Trophoblast cell (in vitro differentiated cells and primary cell): ENCODE data around the gene CIAO1.

Experiments
- DNase-seq, 2 donors: peaks; one replicate each; pipeline ENCODE4 v3.0.0-alpha.2; 2016
- H2AFZ ChIP-seq: 2 replicates; pipeline ENCODE4 v1.6.1; 2013; ENCODE audit warnings: low read length, moderate library complexity, mild to moderate bottlenecking; ENCODE audit not compliant: insufficient read depth, poor library complexity
- H2AK5ac ChIP-seq: 2 replicates; pipeline ENCODE4 v1.6.1; 2013; ENCODE audit warnings: mild to moderate bottlenecking, low read length
- H2BK120ac ChIP-seq: 2 replicates; pipeline ENCODE4 v1.6.1; 2013; ENCODE audit warnings: low read length, mild to moderate bottlenecking, moderate library complexity; ENCODE audit not compliant: insufficient read depth, poor library complexity
- H2BK12ac ChIP-seq: 2 replicates; pipeline ENCODE4 v1.6.1; 2013; ENCODE audit warnings: mild to moderate bottlenecking, low read length, moderate library complexity
- H2BK5ac ChIP-seq: 2 replicates; pipeline ENCODE4 v1.6.1; 2013; ENCODE audit warnings: low read length, low read depth, moderate library complexity, mild to moderate bottlenecking; ENCODE audit not compliant: poor library complexity
- H3K14ac ChIP-seq: 2 replicates; pipeline ENCODE4 v1.6.1; 2013; ENCODE audit warnings: mild to moderate bottlenecking, low read length
- H3K18ac ChIP-seq: 2 replicates; pipeline ENCODE4 v1.6.1; 2013; ENCODE audit warnings: mild to moderate bottlenecking, low read length
- H3K23ac ChIP-seq: 2 replicates; pipeline ENCODE4 v1.6.1; 2013; ENCODE audit warnings: low read length
- H3K27ac ChIP-seq: 2 replicates; pipeline ENCODE4 v1.5.1; 2013; ENCODE audit warnings: low read depth, mild to moderate bottlenecking, inconsistent platforms, low read length, moderate library complexity
- H3K27me3 ChIP-seq: 2 replicates; pipeline ENCODE4 v1.6.1; 2013; ENCODE audit warnings: inconsistent platforms, mild to moderate bottlenecking, low read length, moderate library complexity; ENCODE audit not compliant: insufficient read depth
- H3K36me3 ChIP-seq, 2 experiments: 1 replicate in 1 of 2; 2 replicates in 1 of 2; pipeline ENCODE4 v1.6.1; 2013; ENCODE audit warnings: low read length in 2 of 2, mild to moderate bottlenecking in 2 of 2, moderate library complexity in 1 of 2; ENCODE audit not compliant: insufficient read depth in 2 of 2, control insufficient read depth in 1 of 2
- H3K4ac ChIP-seq: 2 replicates; pipeline ENCODE4 v1.6.1; 2013; ENCODE audit warnings: low read depth, mild to moderate bottlenecking, low read length, moderate library complexity
- H3K4me1 ChIP-seq, 2 experiments: 1 replicate in 1 of 2; 2 replicates in 1 of 2; pipeline ENCODE4 v1.6.1; 2013; ENCODE audit warnings: low read length in 2 of 2, mild to moderate bottlenecking in 2 of 2, moderate library complexity in 1 of 2; ENCODE audit not compliant: insufficient read depth in 2 of 2, control insufficient read depth in 1 of 2
- H3K4me2 ChIP-seq: 2 replicates; pipeline ENCODE4 v1.6.1; 2013; ENCODE audit warnings: inconsistent platforms, mild to moderate bottlenecking, low read length, moderate library complexity
- H3K4me3 ChIP-seq: 2 replicates; pipeline ENCODE4 v1.5.1; 2013; ENCODE audit warnings: mild to moderate bottlenecking, low read depth, low read length, inconsistent platforms
- H3K79me1 ChIP-seq: one replicate; pipeline ENCODE4 v1.6.1; 2013; ENCODE audit warnings: low read length
- H3K79me2 ChIP-seq: 2 replicates; pipeline ENCODE4 v1.6.1; 2013; ENCODE audit warnings: low read length, mild to moderate bottlenecking; ENCODE audit not compliant: control insufficient read depth, insufficient read depth, poor library complexity
- H3K9ac ChIP-seq: 2 replicates; pipeline ENCODE4 v1.6.1; 2013; ENCODE audit warnings: mild to moderate bottlenecking, low read length
- H3K9me3 ChIP-seq: 2 replicates; pipeline ENCODE4 v1.6.1; 2013; ENCODE audit warnings: low read depth, mild to moderate bottlenecking, control low read depth, inconsistent platforms, low read length; ENCODE audit not compliant: insufficient read depth
- H4K12ac ChIP-seq: 2 replicates; pipeline ENCODE4 v1.6.1; 2013; ENCODE audit warnings: low read depth, mild to moderate bottlenecking, low read length, moderate library complexity
- H4K8ac ChIP-seq: 2 replicates; pipeline ENCODE4 v1.6.1; 2013; ENCODE audit warnings: low read depth, mild to moderate bottlenecking, low read length, moderate library complexity
- H4K91ac ChIP-seq: one replicate; pipeline ENCODE4 v1.6.1; 2013; ENCODE audit warnings: low read depth, mild to moderate bottlenecking, low read length, moderate library complexity
- WGBS: extraction: QIAGEN DNeasy Blood & Tissue Kit; methylation state at CpG from one replicate; pipeline ENCODE4 v1.1.7; 2013; ENCODE audit warnings: missing lambda C conversion rate; ENCODE audit not compliant: insufficient read length, insufficient coverage; ENCODE audit errors: extremely low coverage; 5-methylcytosine and 5-hydroxymethylcytosine counted together

Gene CIAO1

GRCh38 chr2:96236882-96237281 lies 29.1 kb upstream of the CIAO1 start:
- Histone ChIP-seq H3K4me2 (no peak overlapping the region), H4K12ac (no peak overlapping the region), H3K18ac (no peak overlapping the region), H3K9me3 (no peaks in the 10 kb centered on the region), H3K79me1 (no peaks in the 10 kb centered on the region), H2AK5ac (no peak overlapping the region), H2BK120ac (no peak overlapping the region), H4K8ac (no peak overlapping the region), H3K27me3 (no peaks in the 10 kb centered on the region), H4K91ac (no peak overlapping the region), H2AFZ (no peak overlapping the region), H2BK12ac (no peak overlapping the region), H3K27ac (no peak overlapping the region), H3K4me3 (no peak overlapping the region), H3K14ac (no peak overlapping the region), H3K4me1 (no peaks in the 10 kb centered on the region), H3K36me3 (no peaks in the 10 kb centered on the region), H3K79me2 (no peaks in the 10 kb centered on the region), H3K23ac (no peak overlapping the region), H3K4ac (no peak overlapping the region), H3K9ac (no peak overlapping the region), H2BK5ac (no peak overlapping the region)
- DNase-seq, result no peak
- no CpG with 5 or more reads among the region's 1 CpG for WGBS

- Histone ChIP-seq H3K79me2 (no peaks in the 10 kb centered on the region), H3K4me3 (no peak overlapping the region), H3K9me3 (no peaks in the 10 kb centered on the region), H3K23ac (no peak overlapping the region), H3K4me1 (no peaks in the 10 kb centered on the region), H2AFZ (no peak overlapping the region), H2BK5ac (no peak overlapping the region), H3K79me1 (no peaks in the 10 kb centered on the region), H3K9ac (peak overlapping the region; percentile 57), H3K4ac (no peak overlapping the region), H3K14ac (no peak overlapping the region), H3K27ac (no peak overlapping the region), H3K18ac (no peak overlapping the region), H2AK5ac (no peak overlapping the region), H3K4me2 (no peak overlapping the region), H3K27me3 (no peaks in the 10 kb centered on the region), H2BK12ac (no peak overlapping the region), H4K91ac (no peak overlapping the region), H4K12ac (no peak overlapping the region), H3K36me3 (no peaks in the 10 kb centered on the region), H4K8ac (no peak overlapping the region), H2BK120ac (no peak overlapping the region)
- DNase-seq, result no peak
- WGBS, result no CpG with 5 or more reads among the region's 3 CpGs
Observed at GRCh38 chr2:96238266-96238665, 27.8 kb upstream of the CIAO1 start.

- no peak overlapping the region for H4K12ac ChIP-seq
- no peak overlapping the region for H2BK5ac ChIP-seq
- no peak for DNase-seq
- no peak overlapping the region for H3K18ac ChIP-seq
- H3K36me3 ChIP-seq, result no peaks in the 10 kb centered on the region
- no peaks in the 10 kb centered on the region for H3K79me2 ChIP-seq
- H2BK120ac ChIP-seq, result no peak overlapping the region
- no peak overlapping the region for H2AK5ac ChIP-seq
- H3K14ac ChIP-seq, result no peak overlapping the region
- H3K23ac ChIP-seq, result no peak overlapping the region
- no CpG with 5 or more reads among the region's 3 CpGs for WGBS
- H2BK12ac ChIP-seq, result no peak overlapping the region
- H3K4ac ChIP-seq, result no peak overlapping the region
- no peak overlapping the region for H3K9ac ChIP-seq
- H3K4me1 ChIP-seq, result no peaks in the 10 kb centered on the region
- no peaks in the 10 kb centered on the region for H3K27me3 ChIP-seq
- no peaks in the 10 kb centered on the region for H3K9me3 ChIP-seq
- no peak overlapping the region for H3K4me2 ChIP-seq
- H4K91ac ChIP-seq, result no peak overlapping the region
- no peaks in the 10 kb centered on the region for H3K79me1 ChIP-seq
- no peak overlapping the region for H4K8ac ChIP-seq
- no peak overlapping the region for H3K4me3 ChIP-seq
- H3K27ac ChIP-seq, result no peak overlapping the region
- no peak overlapping the region for H2AFZ ChIP-seq
Observed at GRCh38 chr2:96239091-96239490, 26.9 kb upstream of the CIAO1 start.

- no peak overlapping the region for H3K14ac ChIP-seq
- WGBS, result no CpG with 5 or more reads among the region's 9 CpGs
- no peak overlapping the region for H4K8ac ChIP-seq
- H3K9me3 ChIP-seq, result no peaks in the 10 kb centered on the region
- no peak overlapping the region for H3K4me2 ChIP-seq
- H3K18ac ChIP-seq, result no peak overlapping the region
- H2BK5ac ChIP-seq, result no peak overlapping the region
- no peak overlapping the region for H2BK12ac ChIP-seq
- no peak overlapping the region for H3K4me3 ChIP-seq
- no peak for DNase-seq
- no peak overlapping the region for H2AK5ac ChIP-seq
- no peaks in the 10 kb centered on the region for H3K27me3 ChIP-seq
- H4K91ac ChIP-seq, result no peak overlapping the region
- no peak overlapping the region for H3K23ac ChIP-seq
- no peak overlapping the region for H3K4ac ChIP-seq
- H3K79me2 ChIP-seq, result no peaks in the 10 kb centered on the region
- no peak overlapping the region for H3K27ac ChIP-seq
- H3K79me1 ChIP-seq, result no peaks in the 10 kb centered on the region
- no peak overlapping the region for H2AFZ ChIP-seq
- no peaks in the 10 kb centered on the region for H3K4me1 ChIP-seq
- H4K12ac ChIP-seq, result no peak overlapping the region
- H2BK120ac ChIP-seq, result no peak overlapping the region
- no peaks in the 10 kb centered on the region for H3K36me3 ChIP-seq
- H3K9ac ChIP-seq, result no peak overlapping the region
Observed at GRCh38 chr2:96239745-96240264, 26.2 kb upstream of the CIAO1 start.
